GM18508 (cell line): ENCODE data around the gene TBCB.
"Not testable (repeated sequence)": the region's sequence is repeated elsewhere in the genome, so short reads cannot be mapped to it uniquely, and the experiment has no call there.

Experiments used
- ATAC-seq: cut with Tn5 transposase; IDR thresholded peaks from one replicate; pipeline ENCODE4 v1.9.1; 2021; ENCODE audit warnings: moderate number of reproducible peaks; ENCODE audit not compliant: insufficient read depth, unreplicated experiment

Gene TBCB

GRCh38 chr19:36128392-36128736, 13.1 kb downstream of the TBCB start:
- no peak for ATAC-seq

- not testable (repeated sequence) for ATAC-seq
Measured at GRCh38 chr19:36131221-36131620, 16.0 kb downstream of the TBCB start.

GRCh38 chr19:36134867-36135266, 19.6 kb downstream of the TBCB start:
- not testable (repeated sequence) for ATAC-seq

GRCh38 chr19:36136964-36137686, 21.9 kb downstream of the TBCB start:
- no peak for ATAC-seq

GRCh38 chr19:36139120-36139472, 23.8 kb downstream of the TBCB start:
- ATAC-seq: no peak

GRCh38 chr19:36139473-36140303, 24.4 kb downstream of the TBCB start, which contains the start of gene CAPNS1:
Gene CAPNS1 (plus strand): TSS chr19:36140066. CDS start chr19:36141012, 946 bp downstream.
- peak; percentile 45 for ATAC-seq

- no peak for ATAC-seq
Measured at GRCh38 chr19:36140304-36141038, 25.2 kb downstream of the TBCB start.

- no peak for ATAC-seq
Measured at GRCh38 chr19:36141039-36141927, 26.0 kb downstream of the TBCB start.

- ATAC-seq: no peak
Measured at GRCh38 chr19:36142046-36142445, 26.8 kb downstream of the TBCB start.

- no peak for ATAC-seq
Measured at GRCh38 chr19:36142496-36142895, 27.2 kb downstream of the TBCB start.

- ATAC-seq: no peak
Measured at GRCh38 chr19:36144624-36145023, 29.4 kb downstream of the TBCB start.

GRCh38 chr19:36149673-36150406, 34.6 kb downstream of the TBCB start:
- no peak for ATAC-seq

- no peak for ATAC-seq
Measured at GRCh38 chr19:36150586-36150985, 35.3 kb downstream of the TBCB start.

- ATAC-seq: no peak
Measured at GRCh38 chr19:36151144-36152018, 36.1 kb downstream of the TBCB start.

- no peak for ATAC-seq
Measured at GRCh38 chr19:36152019-36152351, 36.7 kb downstream of the TBCB start.

GRCh38 chr19:36152352-36153091, 37.3 kb downstream of the TBCB start, which contains the start of gene COX7A1:
Gene COX7A1 (minus strand): TSS chr19:36152447. CDS start chr19:36152407, 40 bp downstream.
- no peak for ATAC-seq

GRCh38 chr19:36153126-36153525, 37.9 kb downstream of the TBCB start:
- ATAC-seq: no peak
